HepG2 (cell line): ENCODE measurements around the gene MYLK. TPM values are rescaled to one million over a fixed set of nuclear protein-coding genes. Genes with fewer than 3 reads are reported as not detected.

Source experiments
- ATAC-seq: fragments of 200-7000 bp; cut with Tn5 transposase; 3 replicates; pipeline ENCODE4 v1.9.1; 2020; ENCODE audit warnings: mild to moderate bottlenecking, moderate library complexity
- BruUV-seq: library from RNA; stranded (reverse); fragments of 400-500 nt; replicated peaks from 2 replicates; lab custom pipeline; 2021; lab: Mats Ljungman, UMichigan
- CTCF ChIA-PET: fragments of 300-600 bp; formaldehyde crosslinking; extraction: SDS; loops from one replicate; lab custom pipeline; 2021; ENCODE audit warnings: low total read pairs, inconsistent platforms, low intra/inter-chr PET ratio; lab: Yijun Ruan, JAX
- POLR2A ChIA-PET: fragments of 350-600 bp; sonication (Branson Sonifier 250); formaldehyde crosslinking; loops from one replicate; lab custom pipeline; 2020; ENCODE audit warnings: antibody characterized with exemption, inconsistent platforms; lab: Yijun Ruan, JAX
- DNase-seq: peaks from one replicate; pipeline ENCODE4 v3.0.0-alpha.2; 2015; ENCODE audit warnings: low spot score
- FAIRE-seq: peaks from 3 replicates; lab custom pipeline; 2011; peaks lifted over from hg19 to GRCh38; lab: Jason Lieb, UNC
- H2AFZ ChIP-seq: one replicate; pipeline ENCODE4 v1.6.1; 2011; ENCODE audit warnings: low read length, inconsistent platforms
- H3K27ac ChIP-seq: fragments of 300-600 bp; 3 replicates; pipeline ENCODE4 v1.8.0; 2011; ENCODE audit warnings: mixed run types, mild to moderate bottlenecking, mixed read lengths, low read length, inconsistent platforms; ENCODE audit not compliant: insufficient read depth; ENCODE audit errors: extremely low read length
- H3K27me3 ChIP-seq, 2 experiments: fragments of 200-600 bp in 1 of 2; 2 replicates in 1 of 2; 3 replicates in 1 of 2; pipeline versions ENCODE4 v1.6.0 to v1.8.0; 2011; ENCODE audit warnings: low read length in 2 of 2, mild to moderate bottlenecking in 2 of 2, moderate library complexity in 2 of 2, inconsistent platforms in 1 of 2; ENCODE audit not compliant: insufficient read depth in 2 of 2, control insufficient read depth in 1 of 2
- H3K36me3 ChIP-seq, 2 experiments: fragments of 200-600 bp in 1 of 2; replicated peaks in 1 of 2; 2 replicates in 1 of 2; 3 replicates in 1 of 2; pipeline versions ENCODE4 v1.5.1 to v1.8.0; 2011; ENCODE audit warnings: low read length in 2 of 2, inconsistent platforms in 1 of 2; ENCODE audit not compliant: insufficient read depth in 2 of 2, control insufficient read depth in 1 of 2
- H3K4me1 ChIP-seq: 2 replicates; pipeline ENCODE4 v1.5.1; 2012; ENCODE audit warnings: low read length, inconsistent platforms; ENCODE audit not compliant: insufficient read depth
- H3K4me2 ChIP-seq: 2 replicates; pipeline ENCODE4 v1.6.0; 2011; ENCODE audit warnings: low read depth, low read length, inconsistent platforms
- H3K4me3 ChIP-seq, 3 experiments: fragments of 200-600 bp in 1 of 3; sonication (generic), shearing (Covaris generic) in 1 of 3; replicated peaks in 1 of 3; 2 replicates each; pipeline ENCODE4 v1.5.1; 2011 to 2016; ENCODE audit warnings: low read length in 3 of 3, inconsistent platforms in 2 of 3, low read depth in 2 of 3, mild to moderate bottlenecking in 2 of 3, control low read depth in 1 of 3, mixed read lengths in 1 of 3; ENCODE audit not compliant: insufficient read depth in 1 of 3
- H3K79me2 ChIP-seq: one replicate; pipeline ENCODE4 v1.6.1; 2011; ENCODE audit warnings: low read length, inconsistent platforms; ENCODE audit not compliant: insufficient read depth
- H3K9ac ChIP-seq: 2 replicates; pipeline ENCODE4 v1.6.0; 2011; ENCODE audit warnings: mild to moderate bottlenecking, low read depth, low read length, inconsistent platforms; ENCODE audit not compliant: insufficient read depth
- H3K9me3 ChIP-seq: 2 replicates; pipeline ENCODE4 v1.5.1; 2012; ENCODE audit warnings: mild to moderate bottlenecking, low read length
- H4K20me1 ChIP-seq: 2 replicates; pipeline ENCODE4 v1.6.0; 2011; ENCODE audit warnings: inconsistent platforms, mild to moderate bottlenecking, low read length, moderate library complexity; ENCODE audit not compliant: insufficient read depth
- ARNT2 ChIP-seq: sonication (generic); formaldehyde crosslinking; IDR thresholded peaks from 2 replicates; pipeline ENCODE4 v1.8.0; 2022; ENCODE audit warnings: mild to moderate bottlenecking, low read depth, missing genetic modification reagents, moderate library complexity
- CBX2 ChIP-seq, 2 experiments: fragments of 200-600 bp in 1 of 2; sonication (generic); formaldehyde crosslinking in 1 of 2; IDR thresholded peaks; 2 replicates each; pipeline versions ENCODE4 v1.7.0 to v1.8.1; 2018 to 2022; ENCODE audit warnings: low read depth in 2 of 2, low read length in 1 of 2, mild to moderate bottlenecking in 1 of 2, missing genetic modification reagents in 1 of 2
- POLR2AphosphoS2 ChIP-seq: IDR thresholded peaks from 2 replicates; pipeline ENCODE4 v1.6.1; 2011; ENCODE audit warnings: low read depth, low read length, improper control_type of control experiment
- SIN3A ChIP-seq: IDR thresholded peaks from 2 replicates; pipeline ENCODE4 v1.6.1; 2011; ENCODE audit warnings: low read depth, mild to moderate bottlenecking, control low read depth, low read length, borderline replicate concordance
- SMAD3 ChIP-seq: sonication (generic); formaldehyde crosslinking; IDR thresholded peaks from 2 replicates; pipeline ENCODE4 v1.4.0; 2020; ENCODE audit warnings: missing genetic modification reagents
- SMAD9 ChIP-seq: sonication (generic); formaldehyde crosslinking; IDR thresholded peaks from 2 replicates; pipeline ENCODE4 v1.5.1; 2020; ENCODE audit warnings: mild to moderate bottlenecking, missing genetic modification reagents
- ZMAT3 ChIP-seq: sonication (generic); formaldehyde crosslinking; conservative IDR thresholded peaks from 2 replicates; pipeline ENCODE4 v1.7.0; 2021; ENCODE audit warnings: missing genetic modification reagents
- ZNF17 ChIP-seq: sonication (generic); formaldehyde crosslinking; IDR thresholded peaks from 2 replicates; pipeline ENCODE4 v1.5.0; 2020; ENCODE audit warnings: mild to moderate bottlenecking, missing genetic modification reagents
- ZNF256 ChIP-seq: sonication (generic); formaldehyde crosslinking; conservative IDR thresholded peaks from 2 replicates; pipeline ENCODE4 v1.4.0; 2020; ENCODE audit warnings: missing genetic modification reagents
- ZNF407 ChIP-seq: sonication (generic); formaldehyde crosslinking; IDR thresholded peaks from one replicate; pipeline ENCODE4 v1.5.1; 2020; ENCODE audit warnings: mild to moderate bottlenecking, missing genetic modification reagents; ENCODE audit errors: not compliant biosample characterization
- ZNF737 ChIP-seq: sonication (generic); formaldehyde crosslinking; IDR thresholded peaks from 2 replicates; pipeline ENCODE4 v1.5.0; 2020; ENCODE audit warnings: missing genetic modification reagents, mild to moderate bottlenecking, borderline replicate concordance
- WGBS: methylation state at CpG from one replicate; pipeline ENCODE4 v1.1.6; 2017; ENCODE audit warnings: low lambda C conversion rate; 5-methylcytosine and 5-hydroxymethylcytosine counted together
- in situ Hi-C: cut with HindIII; loops from 2 replicates; pipeline ENCODE4 v1.10.0; 2017; ENCODE audit warnings: low pct_unique_long_range_greater_than_20kb; ENCODE audit not compliant: extremely low pct_ligation_motif_present
- intact Hi-C: fragments of 100-400 bp; cut with micrococcal nuclease; formaldehyde crosslinking; loops from one replicate; pipeline ENCODE4 v1.10.0; 2022; ENCODE audit not compliant: unreplicated experiment
- polyA plus RNA-seq, 8 experiments: library from polyadenylated mRNA; depleted of rRNA in 3 of 8; stranded (reverse) in 7 of 8; unstranded in 1 of 8; fragments of >200 nt; fragmentation: Illumina TruSeq in 4 of 8; extraction: Trizol in 4 of 8; gene quantifications; 2 replicates each; pipeline versions ENCODE4 v1.2.1 to v1.2.3, GENCODE V29; 2011 to 2016; ENCODE audit warnings: low read depth in 4 of 8, missing spikeins in 1 of 8, mixed read lengths in 1 of 8; ENCODE audit not compliant: insufficient read depth in 1 of 8
- total RNA-seq, 5 experiments: library from RNA; depleted of rRNA; stranded (reverse); fragments of >200 nt; fragmentation: Illumina TruSeq; extraction: Trizol; gene quantifications; 2 replicates each; pipeline ENCODE4 v1.2.3, GENCODE V29; 2016; ENCODE audit warnings: low read depth in 1 of 5
- TF ChIP-seq, protein P1 (sequence below): sonication (generic); formaldehyde crosslinking; IDR thresholded peaks from 2 replicates; pipeline ENCODE4 v1.8.0; 2022; ENCODE audit warnings: mild to moderate bottlenecking, missing genetic modification reagents, borderline replicate concordance
- TF ChIP-seq, protein P2 (sequence below): IDR thresholded peaks from 2 replicates; pipeline ENCODE4 v1.6.1; 2016; ENCODE audit warnings: mild to moderate bottlenecking

Gene MYLK
- total and polyA plus RNA-seq, 2 of the 13 experiments (the other 11 are each of a cell fraction or from before 2014, with no cell fraction given) = 10.6 to 34.9 TPM

GRCh38 chr3:123663977-123664376 lies 220.2 kb downstream of the MYLK start (continued):
- TF ChIP-seq SMAD3 (CRISPR knock-in tag) = no peak
- no peak for TF ChIP-seq POLR2AphosphoS2
- TF ChIP-seq, protein P1, sequence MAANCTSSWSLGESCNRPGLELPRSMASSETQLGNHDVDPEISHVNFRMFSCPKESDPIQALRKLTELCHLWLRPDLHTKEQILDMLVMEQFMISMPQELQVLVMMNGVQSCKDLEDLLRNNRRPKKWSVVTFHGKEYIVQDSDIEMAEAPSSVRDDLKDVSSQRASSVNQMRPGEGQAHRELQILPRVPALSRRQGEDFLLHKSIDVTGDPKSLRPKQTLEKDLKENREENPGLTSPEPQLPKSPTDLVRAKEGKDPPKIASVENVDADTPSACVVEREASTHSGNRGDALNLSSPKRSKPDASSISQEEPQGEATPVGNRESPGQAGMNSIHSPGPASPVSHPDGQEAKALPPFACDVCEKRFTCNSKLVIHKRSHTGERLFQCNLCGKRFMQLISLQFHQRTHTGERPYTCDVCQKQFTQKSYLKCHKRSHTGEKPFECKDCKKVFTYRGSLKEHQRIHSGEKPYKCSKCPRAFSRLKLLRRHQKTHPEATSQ (CRISPR knock-in tag) = no peak
- no peak for TF ChIP-seq ZNF256 (CRISPR knock-in tag)
- TF ChIP-seq ZNF737 = no peak

GRCh38 chr3:123661973-123662372 lies 222.2 kb downstream of the MYLK start:
- POLR2A ChIA-PET = no interaction called here
- H3K9ac ChIP-seq = 0 out of 2 replicates have a peak overlapping the region, but pooled peaks have one; percentile 4
- FAIRE-seq = no peak
- no peak for TF ChIP-seq ARNT2 (CRISPR knock-in tag)
- TF ChIP-seq, protein P2, sequence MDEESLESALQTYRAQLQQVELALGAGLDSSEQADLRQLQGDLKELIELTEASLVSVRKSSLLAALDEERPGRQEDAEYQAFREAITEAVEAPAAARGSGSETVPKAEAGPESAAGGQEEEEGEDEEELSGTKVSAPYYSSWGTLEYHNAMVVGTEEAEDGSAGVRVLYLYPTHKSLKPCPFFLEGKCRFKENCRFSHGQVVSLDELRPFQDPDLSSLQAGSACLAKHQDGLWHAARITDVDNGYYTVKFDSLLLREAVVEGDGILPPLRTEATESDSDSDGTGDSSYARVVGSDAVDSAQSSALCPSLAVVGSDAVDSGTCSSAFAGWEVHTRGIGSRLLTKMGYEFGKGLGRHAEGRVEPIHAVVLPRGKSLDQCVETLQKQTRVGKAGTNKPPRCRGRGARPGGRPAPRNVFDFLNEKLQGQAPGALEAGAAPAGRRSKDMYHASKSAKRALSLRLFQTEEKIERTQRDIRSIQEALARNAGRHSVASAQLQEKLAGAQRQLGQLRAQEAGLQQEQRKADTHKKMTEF = no peak
- no peak for TF ChIP-seq ZMAT3 (CRISPR knock-in tag)
- no peak for TF ChIP-seq SMAD9 (CRISPR knock-in tag)
- TF ChIP-seq ZNF407 (CRISPR knock-in tag) = no peak
- TF ChIP-seq CBX2 (IDR thresholded peaks at IDR 0.05; ENCODE audit: low read depth, low read length) = no peak
- TF ChIP-seq CBX2 (CRISPR knock-in tag; IDR thresholded peaks at IDR 0.05; ENCODE audit: low read depth) = no peak
- no peak for TF ChIP-seq ZNF17 (CRISPR knock-in tag)
- TF ChIP-seq SIN3A = no peak

More at GRCh38 chr3:123661973-123662372, 222.2 kb downstream of the MYLK start:
- 83% methylated on average over 1 of the region's 1 CpG for WGBS
- H3K9me3 ChIP-seq = no peaks in the 10 kb centered on the region
- DNase-seq (no peak), ATAC-seq (no peak)
- H3K27ac ChIP-seq = no peak overlapping the region
- H3K27me3 ChIP-seq = no peaks in the 10 kb centered on the region
- no peak overlapping the region for H2AFZ ChIP-seq
- H3K4me1 ChIP-seq = 0 out of 2 replicates have a peak, but pooled peaks cover 4% of the 10 kb centered on the region
- intact Hi-C loops (no loop called here), in situ Hi-C loops (no loop called here)
- no peaks in the 10 kb centered on the region for H4K20me1 ChIP-seq
- no peak overlapping the region for H3K4me3 ChIP-seq
- CTCF ChIA-PET = no interaction called here
- no peaks in the 10 kb centered on the region for H3K79me2 ChIP-seq
- peaks cover 17 to 43% of the 10 kb centered on the region in 2 experiments for H3K36me3 ChIP-seq
- no TSS peak for BruUV-seq
- H3K4me2 ChIP-seq = no peak overlapping the region
